CD14-positive monocyte (primary cell): ENCODE measurements around the gene RNF113B. TPM values are rescaled to one million over a fixed set of nuclear protein-coding genes. Genes with fewer than 3 reads are reported as not detected.

Source experiments
- DNase-seq, 3 donors: peaks; one replicate each; pipeline ENCODE4 v3.0.0-alpha.2; 2011 to 2022
- H2AFZ ChIP-seq: 2 replicates; pipeline ENCODE4 v1.6.0; 2012; ENCODE audit warnings: mild to moderate bottlenecking, low read depth, low read length, inconsistent platforms; ENCODE audit not compliant: insufficient read depth, poor library complexity, severe bottlenecking
- H3K27ac ChIP-seq, 2 donors: 1 replicate in 1 of 2; 2 replicates in 1 of 2; pipeline ENCODE4 v1.5.1; 2012 to 2013; ENCODE audit warnings: low read length in 2 of 2, control low read depth in 1 of 2, inconsistent platforms in 1 of 2, low read depth in 1 of 2, mild to moderate bottlenecking in 1 of 2
- H3K27me3 ChIP-seq, 2 donors: one replicate each; pipeline versions ENCODE4 v1.6.0 to v1.6.1; 2011 to 2013; ENCODE audit warnings: low read length in 2 of 2; ENCODE audit not compliant: control insufficient read depth in 2 of 2, insufficient read depth in 2 of 2
- H3K36me3 ChIP-seq, 2 donors: replicated peaks in 1 of 2; 1 replicate in 1 of 2; 2 replicates in 1 of 2; pipeline versions ENCODE4 v1.5.1 to v1.6.1; 2012 to 2013; ENCODE audit warnings: low read length in 2 of 2, control low read depth in 1 of 2, inconsistent platforms in 1 of 2, mild to moderate bottlenecking in 1 of 2; ENCODE audit not compliant: insufficient read depth in 2 of 2, control insufficient read depth in 1 of 2
- H3K4me1 ChIP-seq, 2 donors: 1 replicate in 1 of 2; 2 replicates in 1 of 2; pipeline versions ENCODE4 v1.5.1 to v1.6.1; 2012 to 2013; ENCODE audit warnings: low read length in 2 of 2, control low read depth in 1 of 2, inconsistent platforms in 1 of 2, mild to moderate bottlenecking in 1 of 2, moderate library complexity in 1 of 2; ENCODE audit not compliant: insufficient read depth in 2 of 2, control insufficient read depth in 1 of 2
- H3K4me2 ChIP-seq: replicated peaks from 2 replicates; pipeline ENCODE3; 2012; ENCODE audit warnings: low read length, moderate library complexity, mild to moderate bottlenecking; ENCODE audit not compliant: poor library complexity, severe bottlenecking; ENCODE audit errors: extremely low read depth
- H3K4me3 ChIP-seq, 3 experiments: fragments of 200-600 bp in 1 of 3; sonication (generic) in 1 of 3; replicated peaks in 1 of 3; 1 replicate in 2 of 3; 2 replicates in 1 of 3; pipeline ENCODE4 v1.5.1; 2011 to 2013; ENCODE audit warnings: low read length in 3 of 3, mild to moderate bottlenecking in 3 of 3, control low read depth in 2 of 3, low read depth in 2 of 3, inconsistent platforms in 1 of 3, moderate library complexity in 1 of 3
- H3K79me2 ChIP-seq: 2 replicates; pipeline ENCODE4 v1.6.0; 2012; ENCODE audit warnings: mild to moderate bottlenecking, control low read depth, inconsistent platforms, low read length, moderate library complexity; ENCODE audit not compliant: insufficient read depth
- H3K9ac ChIP-seq: 2 replicates; pipeline ENCODE4 v1.6.0; 2017; ENCODE audit warnings: low read length, mild to moderate bottlenecking; ENCODE audit not compliant: insufficient read depth, poor library complexity, severe bottlenecking
- H3K9me3 ChIP-seq, 2 donors: replicated peaks in 1 of 2; 1 replicate in 1 of 2; 2 replicates in 1 of 2; pipeline versions ENCODE4 v1.5.1 to v1.6.1; 2012 to 2013; ENCODE audit warnings: low read length in 2 of 2, control low read depth in 1 of 2; ENCODE audit not compliant: control insufficient read depth in 1 of 2, insufficient read depth in 1 of 2
- H4K20me1 ChIP-seq: 2 replicates; pipeline ENCODE4 v1.6.0; 2012; ENCODE audit warnings: mild to moderate bottlenecking, low read length, control low read depth, moderate library complexity; ENCODE audit not compliant: insufficient read depth
- H3K27ac Mint-ChIP-seq, 7 donors: one replicate each; pipeline ENCODE4 v1.8.0; 2020; ENCODE audit warnings: mild to moderate bottlenecking in 7 of 7, mixed read lengths in 7 of 7, moderate library complexity in 6 of 7, inconsistent platforms in 2 of 7
- H3K27me3 Mint-ChIP-seq, 3 donors: one replicate each; pipeline ENCODE4 v1.8.0; 2021 to 2022; ENCODE audit warnings: low read depth in 3 of 3, mild to moderate bottlenecking in 3 of 3, mixed read lengths in 3 of 3, moderate library complexity in 3 of 3, inconsistent platforms in 1 of 3
- H3K36me3 Mint-ChIP-seq, 2 donors: one replicate each; pipeline ENCODE4 v1.8.0; 2020; ENCODE audit warnings: mixed read lengths in 2 of 2, inconsistent platforms in 1 of 2, mild to moderate bottlenecking in 1 of 2
- H3K4me1 Mint-ChIP-seq: one replicate; pipeline ENCODE4 v1.8.0; 2020; ENCODE audit warnings: mild to moderate bottlenecking, mixed read lengths
- H3K4me3 Mint-ChIP-seq, 2 donors: one replicate each; pipeline ENCODE4 v1.8.0; 2020; ENCODE audit warnings: mild to moderate bottlenecking in 2 of 2, mixed read lengths in 2 of 2, moderate library complexity in 1 of 2
- H3K9me3 Mint-ChIP-seq, 7 donors: one replicate each; pipeline ENCODE4 v1.8.0; 2020 to 2022; ENCODE audit warnings: mixed read lengths in 7 of 7, mild to moderate bottlenecking in 6 of 7, moderate library complexity in 6 of 7, inconsistent platforms in 2 of 7
- WGBS: methylation state at CpG from one replicate; pipeline ENCODE4 v1.1.5; 2013; ENCODE audit warnings: missing lambda C conversion rate; ENCODE audit not compliant: insufficient coverage; 5-methylcytosine and 5-hydroxymethylcytosine counted together
- intact Hi-C, 2 donors: fragments of 100-400 bp; cut with micrococcal nuclease; formaldehyde crosslinking; loops; one replicate each; pipeline versions ENCODE4 v1.15.0 to v1.15.1; 2023
- polyA plus RNA-seq, 3 donors: library from polyadenylated mRNA; depleted of rRNA in 1 of 3; unstranded in 2 of 3; stranded (reverse) in 1 of 3; fragments of 300-500 nt in 2 of 3; fragments of >200 nt in 1 of 3; fragmentation: Illumina TruSeq in 2 of 3; gene quantifications; 1 replicate in 2 of 3; 2 replicates in 1 of 3; pipeline ENCODE4 v1.2.3, GENCODE V29; 2012 to 2021
- TF ChIP-seq, protein P1 (sequence below): fragments of 200-600 bp; IDR thresholded peaks from one replicate; pipeline ENCODE4 v1.8.0; 2022; ENCODE audit warnings: antibody characterized with exemption, mild to moderate bottlenecking

The RNF113B gene
- polyA plus RNA-seq, 3 donors: not detected

- Mint-ChIP-seq H3K4me3 (no peak overlapping the region), H3K36me3 (no peaks in the 10 kb centered on the region), H3K27me3 (peaks cover 0 to 2% (median 1%) of the 10 kb centered on the region in 3 donors), H3K4me1 (no peaks in the 10 kb centered on the region), H3K9me3 (peaks cover 0 to 3% (median 0%) of the 10 kb centered on the region in 7 donors), H3K27ac (no peak overlapping the region)
- H4K20me1 ChIP-seq: no peaks in the 10 kb centered on the region
- no peaks in the 10 kb centered on the region for H3K4me1 ChIP-seq
- H3K79me2 ChIP-seq: no peaks in the 10 kb centered on the region
- H3K4me2 ChIP-seq: no peak overlapping the region
- TF ChIP-seq, protein P1, sequence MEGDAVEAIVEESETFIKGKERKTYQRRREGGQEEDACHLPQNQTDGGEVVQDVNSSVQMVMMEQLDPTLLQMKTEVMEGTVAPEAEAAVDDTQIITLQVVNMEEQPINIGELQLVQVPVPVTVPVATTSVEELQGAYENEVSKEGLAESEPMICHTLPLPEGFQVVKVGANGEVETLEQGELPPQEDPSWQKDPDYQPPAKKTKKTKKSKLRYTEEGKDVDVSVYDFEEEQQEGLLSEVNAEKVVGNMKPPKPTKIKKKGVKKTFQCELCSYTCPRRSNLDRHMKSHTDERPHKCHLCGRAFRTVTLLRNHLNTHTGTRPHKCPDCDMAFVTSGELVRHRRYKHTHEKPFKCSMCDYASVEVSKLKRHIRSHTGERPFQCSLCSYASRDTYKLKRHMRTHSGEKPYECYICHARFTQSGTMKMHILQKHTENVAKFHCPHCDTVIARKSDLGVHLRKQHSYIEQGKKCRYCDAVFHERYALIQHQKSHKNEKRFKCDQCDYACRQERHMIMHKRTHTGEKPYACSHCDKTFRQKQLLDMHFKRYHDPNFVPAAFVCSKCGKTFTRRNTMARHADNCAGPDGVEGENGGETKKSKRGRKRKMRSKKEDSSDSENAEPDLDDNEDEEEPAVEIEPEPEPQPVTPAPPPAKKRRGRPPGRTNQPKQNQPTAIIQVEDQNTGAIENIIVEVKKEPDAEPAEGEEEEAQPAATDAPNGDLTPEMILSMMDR: no peak
- intact Hi-C loops: no loop called here
- H3K9ac ChIP-seq: no peak overlapping the region
- H3K27me3 ChIP-seq: no peaks in the 10 kb centered on the region
- no peak overlapping the region for H3K27ac ChIP-seq
- no peak overlapping the region for H2AFZ ChIP-seq
- H3K9me3 ChIP-seq: no peaks in the 10 kb centered on the region
- no peak for DNase-seq
- 92% methylated on average over 13 of the region's 14 CpGs for WGBS
- no peaks in the 10 kb centered on the region for H3K36me3 ChIP-seq
- H3K4me3 ChIP-seq: no peak overlapping the region
Observed at GRCh38 chr13:98188544-98189166, 11.6 kb upstream of the RNF113B start.

DNA sequence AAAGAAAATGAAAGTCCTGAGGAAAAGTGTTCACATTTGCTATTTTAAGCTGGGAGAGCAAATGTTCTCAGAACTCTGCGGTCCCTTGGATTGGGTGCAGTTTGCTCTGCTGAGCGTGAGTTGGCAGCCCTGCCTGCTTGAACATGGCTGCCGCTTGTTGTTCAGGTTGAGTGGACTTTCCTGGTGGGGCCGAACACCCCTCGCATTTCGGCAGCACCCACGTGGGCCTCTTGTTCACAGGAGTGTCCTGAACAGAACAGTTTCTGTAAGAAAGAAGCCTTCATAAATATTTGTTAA is 10.8 kb upstream of the RNF113B start:
- H3K9me3 ChIP-seq: no peaks in the 10 kb centered on the region
- no peak overlapping the region for H2AFZ ChIP-seq
- no peaks in the 10 kb centered on the region for H3K79me2 ChIP-seq
- no peak overlapping the region for H3K9ac ChIP-seq
- no peaks in the 10 kb centered on the region for H3K27me3 ChIP-seq
- Mint-ChIP-seq H3K9me3 (peaks cover 0 to 3% (median 0%) of the 10 kb centered on the region in 7 donors), H3K4me3 (no peak overlapping the region), H3K4me1 (no peaks in the 10 kb centered on the region), H3K27me3 (peaks cover 0 to 2% (median 1%) of the 10 kb centered on the region in 3 donors), H3K36me3 (no peaks in the 10 kb centered on the region), H3K27ac (no peak overlapping the region)
- H3K4me1 ChIP-seq: no peaks in the 10 kb centered on the region
- no peak overlapping the region for H3K4me3 ChIP-seq
- 94% methylated on average over 7 of the region's 7 CpGs for WGBS
- DNase-seq: no peak
- H3K27ac ChIP-seq: no peak overlapping the region
- H3K4me2 ChIP-seq: no peak overlapping the region
- TF ChIP-seq, protein P1: no peak
- intact Hi-C loops: no loop called here
- H3K36me3 ChIP-seq: no peaks in the 10 kb centered on the region
- no peaks in the 10 kb centered on the region for H4K20me1 ChIP-seq
